Transverse colon (tissue), 4 donors: Measurements from ENCODE around the gene ZNF792.

Experiments
- CTCF ChIP-seq, 5 experiments: fragments of 200-600 bp in 3 of 5; fragments of 450-650 bp in 2 of 5; sonication (generic) in 3 of 5; IDR thresholded peaks; 1 replicate in 2 of 5; 2 replicates in 3 of 5; pipeline ENCODE4 v1.5.1; 2016 to 2017; ENCODE audit warnings: antibody characterized with exemption in 5 of 5, inconsistent platforms in 3 of 5, mild to moderate bottlenecking in 2 of 5, moderate library complexity in 1 of 5
- EP300 ChIP-seq: sonication (generic); formaldehyde crosslinking; IDR thresholded peaks from one replicate; pipeline ENCODE4 v1.6.1; 2017; ENCODE audit warnings: antibody characterized with exemption, low read depth
- POLR2AphosphoS5 ChIP-seq, 3 donors: sonication (generic); formaldehyde crosslinking; IDR thresholded peaks; one replicate each; pipeline ENCODE4 v1.6.1; 2016; ENCODE audit warnings: antibody characterized with exemption in 3 of 3

- TF ChIP-seq EP300 (no peak), CTCF (IDR thresholded peaks at IDR 0.05) (no peak), POLR2AphosphoS5 (IDR thresholded peaks at IDR 0.05) (no peak)
Observed at GRCh38 chr19:34960940-34961679, 2.9 kb downstream of the ZNF792 start.
